Endothelial cell of umbilical vein (primary cell): ENCODE measurements around the gene TCP10L. TPM values are rescaled to one million over a fixed set of nuclear protein-coding genes. Genes with fewer than 3 reads are reported as not detected.

ENCODE experiments used
- BruUV-seq: library from RNA; stranded (reverse); fragments of 400-500 nt; replicated peaks from 2 replicates; lab custom pipeline; 2021; lab: Mats Ljungman, UMichigan
- CTCF ChIA-PET: fragments of 300-600, 350-600 bp; sonication (Branson Sonifier 250); formaldehyde crosslinking; loops from one replicate; lab custom pipeline; 2021; ENCODE audit warnings: antibody characterized with exemption, inconsistent platforms; lab: Charles Lee
- POLR2A ChIA-PET: fragments of 300-600, 350-600 bp; sonication (Branson Sonifier 250); formaldehyde crosslinking; loops from one replicate; lab custom pipeline; 2021; ENCODE audit warnings: antibody characterized with exemption, inconsistent platforms; lab: Charles Lee
- DNase-seq: peaks from one replicate; pipeline ENCODE4 v3.0.0-alpha.2; 2011; ENCODE audit warnings: low read depth, low spot score
- FAIRE-seq: peaks from 2 replicates; lab custom pipeline; 2011; peaks lifted over from hg19 to GRCh38; lab: Jason Lieb, UNC
- H2AFZ ChIP-seq: 2 replicates; pipeline ENCODE4 v1.6.0; 2012; ENCODE audit warnings: low read depth, low read length, control low read depth, inconsistent platforms
- H3K27ac ChIP-seq: 2 replicates; pipeline ENCODE4 v1.5.1; 2011; ENCODE audit warnings: low read depth, mild to moderate bottlenecking, control low read depth, low read length, moderate library complexity; ENCODE audit not compliant: insufficient read depth
- H3K27me3 ChIP-seq, 2 experiments: 2 replicates each; pipeline versions ENCODE4 v1.6.0 to v1.6.1; 2011; ENCODE audit warnings: low read length in 2 of 2, mixed read lengths in 1 of 2; ENCODE audit not compliant: control insufficient read depth in 2 of 2, insufficient read depth in 2 of 2
- H3K36me3 ChIP-seq, 2 experiments: 2 replicates in 1 of 2; 3 replicates in 1 of 2; pipeline ENCODE4 v1.5.1; 2011; ENCODE audit warnings: low read length in 2 of 2, mild to moderate bottlenecking in 1 of 2, moderate library complexity in 1 of 2; ENCODE audit not compliant: control insufficient read depth in 2 of 2, insufficient read depth in 2 of 2; ENCODE audit errors: extremely low read depth in 1 of 2
- H3K4me1 ChIP-seq: 3 replicates; pipeline ENCODE4 v1.5.1; 2011; ENCODE audit warnings: mild to moderate bottlenecking, low read length; ENCODE audit not compliant: control insufficient read depth, insufficient read depth; ENCODE audit errors: extremely low read depth
- H3K4me2 ChIP-seq: 2 replicates; pipeline ENCODE4 v1.6.1; 2011; ENCODE audit warnings: low read length, control low read depth, mixed read lengths; ENCODE audit not compliant: insufficient read depth
- H3K4me3 ChIP-seq, 3 experiments: fragments of 200-600 bp in 1 of 3; sonication (generic), shearing (Covaris generic) in 1 of 3; replicated peaks in 1 of 3; 2 replicates each; pipeline ENCODE4 v1.5.1; 2011 to 2016; ENCODE audit warnings: control low read depth in 3 of 3, low read length in 3 of 3, mild to moderate bottlenecking in 2 of 3, inconsistent platforms in 1 of 3, low read depth in 1 of 3, moderate library complexity in 1 of 3; ENCODE audit not compliant: insufficient read depth in 1 of 3
- H3K79me2 ChIP-seq: 2 replicates; pipeline ENCODE4 v1.6.0; 2012; ENCODE audit warnings: low read length, inconsistent platforms; ENCODE audit not compliant: control insufficient read depth, insufficient read depth
- H3K9ac ChIP-seq: replicated peaks from 2 replicates; pipeline ENCODE3; 2011; ENCODE audit warnings: low read length, control low read depth; ENCODE audit not compliant: insufficient read depth; ENCODE audit errors: extremely low read depth
- H3K9me1 ChIP-seq: replicated peaks from 3 replicates; pipeline ENCODE4 v1.6.0; 2011; ENCODE audit warnings: mild to moderate bottlenecking, low read length; ENCODE audit not compliant: control insufficient read depth, insufficient read depth; ENCODE audit errors: extremely low read depth
- H3K9me3 ChIP-seq: replicated peaks from 2 replicates; pipeline ENCODE4 v1.5.1; 2012; ENCODE audit warnings: low read length, inconsistent platforms; ENCODE audit not compliant: control insufficient read depth, insufficient read depth
- H4K20me1 ChIP-seq: replicated peaks from 2 replicates; pipeline ENCODE3; 2011; ENCODE audit warnings: mild to moderate bottlenecking, low read length; ENCODE audit not compliant: control insufficient read depth, insufficient read depth; ENCODE audit errors: extremely low read depth
- EZH2 ChIP-seq: IDR thresholded peaks from 2 replicates; pipeline ENCODE4 v1.6.1; 2012; ENCODE audit warnings: borderline replicate concordance, low read depth, mild to moderate bottlenecking, moderate library complexity, low read length, inconsistent platforms; ENCODE audit not compliant: severe bottlenecking
- FOS ChIP-seq: IDR thresholded peaks from 2 replicates; pipeline ENCODE4 v1.6.1; 2011; ENCODE audit warnings: mild to moderate bottlenecking, low read length, moderate library complexity, borderline replicate concordance; ENCODE audit not compliant: insufficient read depth
- GATA2 ChIP-seq: IDR thresholded peaks from 2 replicates; pipeline ENCODE4 v1.7.0; 2011; ENCODE audit warnings: low read depth, mild to moderate bottlenecking, moderate library complexity, mixed read lengths, low read length; ENCODE audit not compliant: insufficient read length, insufficient read depth
- JUN ChIP-seq: IDR thresholded peaks from 2 replicates; pipeline ENCODE4 v1.6.1; 2011; ENCODE audit warnings: borderline replicate concordance, low read depth; ENCODE audit not compliant: insufficient read length, insufficient read depth
- MYC ChIP-seq: IDR thresholded peaks from one replicate; pipeline ENCODE4 v1.6.1; 2011; ENCODE audit warnings: mild to moderate bottlenecking, low read depth, low read length
- POLR2A ChIP-seq: IDR thresholded peaks from 2 replicates; pipeline ENCODE4 v1.6.1; 2012; ENCODE audit warnings: low read depth, mild to moderate bottlenecking, control low read depth, low read length
- POLR2AphosphoS5 ChIP-seq: IDR thresholded peaks from 2 replicates; pipeline ENCODE4 v1.6.1; 2012; ENCODE audit warnings: low read depth, mild to moderate bottlenecking, control low read depth, low read length, moderate library complexity; ENCODE audit not compliant: insufficient read depth
- dilution Hi-C: fragments of 300-500 bp; cut with MboI; formaldehyde crosslinking; loops from one replicate; pipeline ENCODE4 v1.15.0; 2019; ENCODE audit warnings: low sequenced_read_pairs; ENCODE audit not compliant: extremely low pct_ligation_motif_present
- intact Hi-C: fragments of 100-400 bp; cut with micrococcal nuclease; formaldehyde crosslinking; loops from one replicate; pipeline ENCODE4 v1.10.0; 2022
- polyA plus RNA-seq, 4 experiments: library from polyadenylated mRNA; depleted of rRNA in 3 of 4; stranded (reverse) in 3 of 4; unstranded in 1 of 4; fragments of >200 nt; gene quantifications; 2 replicates each; pipeline versions ENCODE4 v1.2.1 to v1.2.3, GENCODE V29; 2011 to 2012; ENCODE audit warnings: missing spikeins in 1 of 4
- total RNA-seq: library from RNA; stranded (reverse); gene quantifications from 2 replicates; pipeline ENCODE4 v1.2.3, GENCODE V29; 2021
- TF ChIP-seq, protein P1 (sequence below), 2 donors: IDR thresholded peaks; 1 replicate in 1 of 2; 2 replicates in 1 of 2; pipeline ENCODE4 v1.5.1; 2011; ENCODE audit warnings: low read length in 2 of 2, mild to moderate bottlenecking in 2 of 2, moderate library complexity in 2 of 2, control low read depth in 1 of 2, inconsistent platforms in 1 of 2, low read depth in 1 of 2; ENCODE audit not compliant: insufficient read depth in 1 of 2; ENCODE audit errors: extremely low read depth in 1 of 2
- TF ChIP-seq, protein P2 (sequence below): IDR thresholded peaks from 2 replicates; pipeline ENCODE4 v1.6.1; 2011; ENCODE audit not compliant: insufficient read depth, insufficient read length

The TCP10L gene
- total and polyA plus RNA-seq, 2 donors (not counting 3 experiments of a cell fraction or from before 2014, with no cell fraction given): 0.07 TPM; not detected in 1

GRCh38 chr21:32613436-32614043 lies 28.2 kb upstream of the TCP10L start:
- intact Hi-C loops: loop anchor here (5.0 kb wide), 1 partner anchor 114 kb away; the partner anchor contains the start of gene SYNJ1
- TF ChIP-seq POLR2AphosphoS5: no peak
- no peak for TF ChIP-seq FOS
- TF ChIP-seq POLR2A: no peak
- no peak for TF ChIP-seq GATA2
- TF ChIP-seq, protein P1, sequence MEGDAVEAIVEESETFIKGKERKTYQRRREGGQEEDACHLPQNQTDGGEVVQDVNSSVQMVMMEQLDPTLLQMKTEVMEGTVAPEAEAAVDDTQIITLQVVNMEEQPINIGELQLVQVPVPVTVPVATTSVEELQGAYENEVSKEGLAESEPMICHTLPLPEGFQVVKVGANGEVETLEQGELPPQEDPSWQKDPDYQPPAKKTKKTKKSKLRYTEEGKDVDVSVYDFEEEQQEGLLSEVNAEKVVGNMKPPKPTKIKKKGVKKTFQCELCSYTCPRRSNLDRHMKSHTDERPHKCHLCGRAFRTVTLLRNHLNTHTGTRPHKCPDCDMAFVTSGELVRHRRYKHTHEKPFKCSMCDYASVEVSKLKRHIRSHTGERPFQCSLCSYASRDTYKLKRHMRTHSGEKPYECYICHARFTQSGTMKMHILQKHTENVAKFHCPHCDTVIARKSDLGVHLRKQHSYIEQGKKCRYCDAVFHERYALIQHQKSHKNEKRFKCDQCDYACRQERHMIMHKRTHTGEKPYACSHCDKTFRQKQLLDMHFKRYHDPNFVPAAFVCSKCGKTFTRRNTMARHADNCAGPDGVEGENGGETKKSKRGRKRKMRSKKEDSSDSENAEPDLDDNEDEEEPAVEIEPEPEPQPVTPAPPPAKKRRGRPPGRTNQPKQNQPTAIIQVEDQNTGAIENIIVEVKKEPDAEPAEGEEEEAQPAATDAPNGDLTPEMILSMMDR (IDR thresholded peaks at IDR 0.05; ENCODE audit: extremely low read depth in 1 of 2, insufficient read depth in 1 of 2, low read depth in 1 of 2, low read length in 2 of 2): no peak
- no peak for TF ChIP-seq JUN
- TF ChIP-seq EZH2: no peak
- TF ChIP-seq, protein P2, sequence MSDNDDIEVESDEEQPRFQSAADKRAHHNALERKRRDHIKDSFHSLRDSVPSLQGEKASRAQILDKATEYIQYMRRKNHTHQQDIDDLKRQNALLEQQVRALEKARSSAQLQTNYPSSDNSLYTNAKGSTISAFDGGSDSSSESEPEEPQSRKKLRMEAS: no peak
- no peak for TF ChIP-seq MYC
- Histone ChIP-seq H3K79me2 (peaks cover 17% of the 10 kb centered on the region), H3K4me3 (peak overlapping the region in 2 of 3 experiments; percentile 74 to 95), H3K27ac (no peak overlapping the region), H3K9me3 (no peaks in the 10 kb centered on the region), H3K27me3 (peaks cover 0 to 2% of the 10 kb centered on the region in 2 experiments), H3K4me2 (peak overlapping the region; percentile 95), H3K9me1 (no peaks in the 10 kb centered on the region), H3K4me1 (peaks cover 10% of the 10 kb centered on the region), H4K20me1 (no peaks in the 10 kb centered on the region), H2AFZ (peak overlapping the region; percentile 31), H3K36me3 (peaks cover 0 to 4% of the 10 kb centered on the region in 2 experiments), H3K9ac (no peak overlapping the region)
- BruUV-seq: no TSS peak
- POLR2A ChIA-PET: no interaction called here
- DNase-seq (no peak), FAIRE-seq (no peak)
- CTCF ChIA-PET: interaction anchor here (1.5 to 2.0 kb wide), 2 partner anchors 114 to 210 kb away, joined by 7 to 11 read pairs; partner anchors contain the start of gene SYNJ1
- dilution Hi-C loops: no loop called here
